WI38 (cell line): ENCODE measurements around the gene CYB5R4.
A peak's percentile ranks its signal among the peaks of the same experiment; 100 is the strongest.

Experiments
- H3K4me3 ChIP-seq: 2 replicates; pipeline ENCODE4 v1.5.1; 2011; ENCODE audit warnings: low read depth, mild to moderate bottlenecking, control low read depth, low read length
- CTCF ChIP-seq: IDR thresholded peaks from 2 replicates; pipeline ENCODE4 v1.5.1; 2012; ENCODE audit warnings: low read depth, mild to moderate bottlenecking, control low read depth, low read length

CYB5R4 gene

GRCh38 chr6:83859410-83860358, at the start of gene CYB5R4:
TSS of gene CYB5R4 (plus strand) at chr6:83859689. CDS start at chr6:83859783, 94 bp downstream.
- peak; percentile 57 for TF ChIP-seq CTCF
- H3K4me3 ChIP-seq, result peak within 1 kb of the TSS; percentile 97

GRCh38 chr6:83812595-83812994, 46.9 kb upstream of the CYB5R4 start:
- no peak for TF ChIP-seq CTCF

GRCh38 chr6:83815631-83816272, 43.7 kb upstream of the CYB5R4 start:
- no peak for TF ChIP-seq CTCF
- H3K4me3 ChIP-seq, result no peak overlapping the region

More at GRCh38 chr6:83812595-83812994, 46.9 kb upstream of the CYB5R4 start:
- H3K4me3 ChIP-seq, result no peak overlapping the region

GRCh38 chr6:83822629-83823169, 36.8 kb upstream of the CYB5R4 start:
- TF ChIP-seq CTCF, result no peak
- no peak overlapping the region for H3K4me3 ChIP-seq

- no peak for TF ChIP-seq CTCF
These were observed 35.1 kb upstream of the CYB5R4 start for GRCh38 chr6:83824388-83824801.

GRCh38 chr6:83824831-83825230, 34.7 kb upstream of the CYB5R4 start:
- H3K4me3 ChIP-seq, result no peak overlapping the region
- no peak for TF ChIP-seq CTCF

More at GRCh38 chr6:83824388-83824801, 35.1 kb upstream of the CYB5R4 start:
- no peak overlapping the region for H3K4me3 ChIP-seq
